MM.1S (cell line): ENCODE results near the gene MTCH2.

Source experiments
- DNase-seq: peaks from one replicate; pipeline ENCODE4 v3.0.0-alpha.2; 2015
- H2AFZ ChIP-seq: fragments of 300-600 bp; sonication (generic); 2 replicates; pipeline ENCODE4 v1.6.0; 2016; ENCODE audit warnings: antibody characterized with exemption, low read length
- H3F3A ChIP-seq: fragments of 300-600 bp; sonication (generic); 2 replicates; pipeline ENCODE4 v1.6.1; 2016; ENCODE audit warnings: mild to moderate bottlenecking, antibody characterized with exemption, low read length, moderate library complexity, mixed read lengths; ENCODE audit not compliant: insufficient read depth
- H3K27ac ChIP-seq: fragments of 300-600 bp; sonication (generic); 2 replicates; pipeline ENCODE4 v1.5.1; 2016; ENCODE audit warnings: mild to moderate bottlenecking, low read length
- H3K27me3 ChIP-seq: fragments of 300-600 bp; sonication (generic); replicated peaks from 2 replicates; pipeline ENCODE4 v1.6.0; 2016; ENCODE audit warnings: low read length; ENCODE audit not compliant: insufficient read depth
- H3K36me3 ChIP-seq: fragments of 300-600 bp; sonication (generic); replicated peaks from 2 replicates; pipeline ENCODE4 v1.6.1; 2016; ENCODE audit warnings: mild to moderate bottlenecking, low read length, mixed read lengths; ENCODE audit not compliant: insufficient read depth
- H3K4me1 ChIP-seq: fragments of 300-600 bp; sonication (generic); 2 replicates; pipeline ENCODE4 v1.6.1; 2016; ENCODE audit warnings: low read length, mixed read lengths
- H3K4me2 ChIP-seq: fragments of 300-600 bp; sonication (generic); 2 replicates; pipeline ENCODE4 v1.6.0; 2016; ENCODE audit warnings: low read depth, low read length
- H3K4me3 ChIP-seq: fragments of 300-600 bp; sonication (generic); 2 replicates; pipeline ENCODE4 v1.5.1; 2016; ENCODE audit warnings: low read length, mixed read lengths
- H3K79me2 ChIP-seq: fragments of 300-600 bp; sonication (generic); 2 replicates; pipeline ENCODE4 v1.6.1; 2016; ENCODE audit warnings: mixed run types, low read length, mixed read lengths
- H3K9ac ChIP-seq: fragments of 300-600 bp; sonication (generic); 2 replicates; pipeline ENCODE4 v1.6.1; 2016; ENCODE audit warnings: low read length, mixed read lengths
- H3K9me2 ChIP-seq: fragments of 300-600 bp; sonication (generic); replicated peaks from 2 replicates; pipeline ENCODE4 v1.6.1; 2016; ENCODE audit warnings: mild to moderate bottlenecking, low read length, mixed read lengths; ENCODE audit not compliant: insufficient read depth
- H3K9me3 ChIP-seq: fragments of 300-600 bp; sonication (generic); replicated peaks from 2 replicates; pipeline ENCODE4 v1.6.1; 2016; ENCODE audit warnings: mild to moderate bottlenecking, low read length, mixed read lengths; ENCODE audit not compliant: insufficient read depth
- H4K20me1 ChIP-seq: fragments of 300-600 bp; sonication (generic); 2 replicates; pipeline ENCODE4 v1.6.1; 2016; ENCODE audit warnings: mild to moderate bottlenecking, low read length, moderate library complexity, mixed read lengths; ENCODE audit not compliant: insufficient read depth
- EZH2 ChIP-seq: fragments of 300-600 bp; sonication (generic); optimal IDR thresholded peaks from 2 replicates; pipeline ENCODE3; 2017; ENCODE audit warnings: low read depth, mild to moderate bottlenecking, antibody characterized with exemption, low read length, mixed read lengths
- EZH2phosphoT487 ChIP-seq: fragments of 300-600 bp; sonication (generic); IDR thresholded peaks from 2 replicates; pipeline ENCODE4 v1.6.1; 2018; ENCODE audit warnings: antibody characterized with exemption, low read length
- TF ChIP-seq, protein P1 (sequence below): fragments of 300-600 bp; sonication (generic); IDR thresholded peaks from 2 replicates; pipeline ENCODE4 v1.5.1; 2016; ENCODE audit warnings: antibody characterized with exemption, low read length, mixed read lengths

Gene MTCH2

DNA sequence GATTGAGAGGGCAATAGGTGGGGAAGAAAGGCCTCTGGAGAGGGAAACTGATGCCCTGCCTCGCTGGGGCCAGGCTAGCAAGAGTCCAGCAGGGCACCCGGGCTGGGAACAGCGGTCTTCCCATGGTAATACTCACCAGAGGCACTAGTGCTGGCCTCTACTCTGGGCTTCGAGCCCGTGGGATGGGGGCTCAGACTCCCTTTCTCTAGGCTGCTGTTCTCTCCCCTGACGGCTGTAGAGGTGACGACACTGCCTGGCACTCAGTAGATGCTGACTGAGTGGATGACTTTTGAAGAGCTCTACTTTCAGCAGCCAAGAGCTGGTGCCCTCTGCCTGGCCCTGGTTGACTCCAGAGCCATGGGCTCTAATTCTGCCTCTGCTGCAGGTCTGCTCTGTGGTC lies 47.3 kb downstream of the MTCH2 start:
- Histone ChIP-seq H3K79me2 (no peaks in the 10 kb centered on the region), H4K20me1 (no peaks in the 10 kb centered on the region), H3K27ac (no peak overlapping the region), H3K9me2 (no peaks in the 10 kb centered on the region), H3K9ac (no peak overlapping the region), H3K4me3 (no peak overlapping the region), H3K4me2 (no peak overlapping the region), H3K9me3 (no peaks in the 10 kb centered on the region), H3K36me3 (no peaks in the 10 kb centered on the region), H3K27me3 (no peaks in the 10 kb centered on the region), H3K4me1 (no peaks in the 10 kb centered on the region), H3F3A (no peaks in the 10 kb centered on the region), H2AFZ (no peak overlapping the region)
- DNase-seq = no peak
- TF ChIP-seq EZH2 (no peak), EZH2phosphoT487 (no peak)
- TF ChIP-seq, protein P1, sequence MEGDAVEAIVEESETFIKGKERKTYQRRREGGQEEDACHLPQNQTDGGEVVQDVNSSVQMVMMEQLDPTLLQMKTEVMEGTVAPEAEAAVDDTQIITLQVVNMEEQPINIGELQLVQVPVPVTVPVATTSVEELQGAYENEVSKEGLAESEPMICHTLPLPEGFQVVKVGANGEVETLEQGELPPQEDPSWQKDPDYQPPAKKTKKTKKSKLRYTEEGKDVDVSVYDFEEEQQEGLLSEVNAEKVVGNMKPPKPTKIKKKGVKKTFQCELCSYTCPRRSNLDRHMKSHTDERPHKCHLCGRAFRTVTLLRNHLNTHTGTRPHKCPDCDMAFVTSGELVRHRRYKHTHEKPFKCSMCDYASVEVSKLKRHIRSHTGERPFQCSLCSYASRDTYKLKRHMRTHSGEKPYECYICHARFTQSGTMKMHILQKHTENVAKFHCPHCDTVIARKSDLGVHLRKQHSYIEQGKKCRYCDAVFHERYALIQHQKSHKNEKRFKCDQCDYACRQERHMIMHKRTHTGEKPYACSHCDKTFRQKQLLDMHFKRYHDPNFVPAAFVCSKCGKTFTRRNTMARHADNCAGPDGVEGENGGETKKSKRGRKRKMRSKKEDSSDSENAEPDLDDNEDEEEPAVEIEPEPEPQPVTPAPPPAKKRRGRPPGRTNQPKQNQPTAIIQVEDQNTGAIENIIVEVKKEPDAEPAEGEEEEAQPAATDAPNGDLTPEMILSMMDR = no peak

DNA sequence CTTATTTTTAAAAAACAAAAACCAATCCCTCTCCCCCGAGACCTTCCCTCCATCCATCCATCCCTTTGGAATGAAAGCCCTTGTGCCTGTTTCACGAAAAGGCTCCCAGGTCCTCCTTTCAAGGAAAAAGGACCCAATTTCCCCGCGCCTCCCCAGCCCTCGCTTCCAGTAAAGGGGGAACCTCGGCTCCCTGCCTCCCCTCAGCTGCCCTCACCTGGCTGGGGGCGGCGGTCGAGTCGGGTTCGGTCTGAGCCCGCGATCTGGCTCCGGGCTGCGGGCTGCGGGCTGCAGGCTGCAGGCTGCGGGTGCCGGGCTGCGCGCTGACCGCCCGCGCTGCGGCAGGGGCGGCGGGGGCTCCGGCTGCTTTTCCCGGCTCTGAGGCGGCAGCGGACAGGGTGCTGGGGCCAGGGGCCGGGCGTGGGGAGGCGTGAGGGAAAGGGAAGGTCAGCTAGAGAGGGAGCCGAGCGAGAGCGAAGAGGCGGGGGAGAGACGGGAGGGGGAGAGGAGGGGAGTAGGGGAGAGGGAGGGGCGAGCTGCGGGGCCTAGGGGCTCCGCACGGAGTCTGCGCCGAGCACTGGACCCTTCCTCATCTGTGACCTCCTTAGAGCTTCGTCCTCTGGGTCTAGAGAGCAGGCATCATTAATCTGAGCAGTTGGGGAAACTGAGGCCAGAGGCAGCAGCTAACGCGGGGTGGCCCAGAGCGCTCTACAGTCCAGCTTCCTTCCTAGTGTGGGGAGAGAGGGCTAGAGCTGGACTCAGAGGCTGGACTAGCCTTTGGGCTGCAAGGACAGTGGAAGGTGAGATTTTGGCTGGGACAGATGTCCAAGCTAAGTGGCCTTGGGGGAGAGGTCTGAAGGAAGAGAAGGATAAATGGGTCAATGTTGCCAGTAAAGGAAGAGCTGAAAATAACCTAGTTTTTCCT lies 48.2 kb downstream of the MTCH2 start, which contains the start of gene C1QTNF4:
Gene C1QTNF4 (minus strand): TSS at position 478 of the 922 bp plus-strand sequence. CDS start 3,601 bp downstream, outside the sequence.
- Histone ChIP-seq H3K4me3 (no peak within 1 kb of the TSS), H3K4me2 (no peak within 1 kb of the TSS), H3K9ac (no peak within 1 kb of the TSS), H3K79me2 (no peaks in the 10 kb centered on the region), H2AFZ (no peak within 1 kb of the TSS), H3K9me3 (no peaks in the 10 kb centered on the region), H3K9me2 (no peaks in the 10 kb centered on the region), H3K36me3 (no peaks in the 10 kb centered on the region), H4K20me1 (no peaks in the 10 kb centered on the region), H3F3A (no peaks in the 10 kb centered on the region), H3K4me1 (no peaks in the 10 kb centered on the region), H3K27me3 (no peaks in the 10 kb centered on the region), H3K27ac (no peak within 1 kb of the TSS)
- TF ChIP-seq, protein P1 = no peak
- no peak for TF ChIP-seq EZH2
- DNase-seq = no peak

DNA sequence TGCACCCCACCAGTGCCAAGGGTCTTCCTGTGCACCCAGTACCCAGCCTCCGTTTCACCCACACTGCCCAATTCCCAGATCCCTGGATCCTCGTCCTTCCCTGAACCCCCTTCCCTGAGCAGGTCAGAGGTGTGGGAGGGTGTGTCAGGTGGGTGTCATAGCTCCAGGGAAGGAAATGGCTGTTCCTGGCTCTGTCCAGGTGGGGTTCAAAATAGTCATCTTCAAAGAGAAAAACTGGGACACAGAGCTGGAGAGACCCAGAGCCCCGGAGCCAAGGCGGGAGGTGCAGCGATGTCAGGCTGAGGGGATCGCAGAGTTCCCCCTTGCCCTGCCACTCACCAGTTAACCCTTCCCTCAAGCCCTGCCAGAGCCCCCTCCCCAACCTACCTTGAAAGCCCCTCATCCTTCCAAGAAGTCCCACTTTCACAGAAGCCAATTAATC lies 48.8 kb downstream of the MTCH2 start:
- Histone ChIP-seq H3K27ac (no peak overlapping the region), H4K20me1 (no peaks in the 10 kb centered on the region), H3K9me2 (no peaks in the 10 kb centered on the region), H3K4me1 (no peaks in the 10 kb centered on the region), H3K9ac (no peak overlapping the region), H3K4me2 (no peak overlapping the region), H3K36me3 (no peaks in the 10 kb centered on the region), H3K4me3 (no peak overlapping the region), H2AFZ (no peak overlapping the region), H3F3A (no peaks in the 10 kb centered on the region), H3K79me2 (no peaks in the 10 kb centered on the region), H3K9me3 (no peaks in the 10 kb centered on the region), H3K27me3 (no peaks in the 10 kb centered on the region)
- no peak for TF ChIP-seq EZH2phosphoT487
- TF ChIP-seq EZH2 = no peak
- TF ChIP-seq, protein P1 = no peak
- DNase-seq = no peak
